DND-41 (cell line): ENCODE measurements around the gene SLC26A1.

Source experiments
- ATAC-seq: fragments of 200-7000 bp; cut with Tn5 transposase; 3 replicates; pipeline ENCODE4 v1.9.1; 2021; ENCODE audit warnings: low read depth; ENCODE audit not compliant: insufficient read depth
- DNase-seq: peaks from one replicate; pipeline ENCODE4 v3.0.0-alpha.2; 2020
- H2AFZ ChIP-seq: 2 replicates; pipeline ENCODE4 v1.6.0; 2012; ENCODE audit warnings: low read depth, low read length
- H3K27ac ChIP-seq: 2 replicates; pipeline ENCODE4 v1.5.1; 2012; ENCODE audit warnings: low read length, inconsistent platforms
- H3K27me3 ChIP-seq: fragments of 200-600 bp; sonication (generic); 2 replicates; pipeline ENCODE4 v1.6.0; 2012; ENCODE audit warnings: low read length, mild to moderate bottlenecking, inconsistent platforms; ENCODE audit not compliant: insufficient read depth, poor library complexity
- H3K36me3 ChIP-seq: 2 replicates; pipeline ENCODE4 v1.5.1; 2012; ENCODE audit warnings: low read length, inconsistent platforms; ENCODE audit not compliant: insufficient read depth
- H3K4me1 ChIP-seq: 2 replicates; pipeline ENCODE4 v1.5.1; 2012; ENCODE audit warnings: mild to moderate bottlenecking, low read length; ENCODE audit not compliant: insufficient read depth
- H3K4me2 ChIP-seq: 2 replicates; pipeline ENCODE4 v1.6.0; 2012; ENCODE audit warnings: mild to moderate bottlenecking, moderate library complexity, low read length, inconsistent platforms; ENCODE audit not compliant: insufficient read depth
- H3K4me3 ChIP-seq, 2 experiments: fragments of 200-600 bp in 1 of 2; shearing (Covaris generic) in 1 of 2; 2 replicates each; pipeline ENCODE4 v1.5.1; 2012 to 2016; ENCODE audit warnings: inconsistent platforms in 2 of 2, low read length in 2 of 2, mild to moderate bottlenecking in 2 of 2, low read depth in 1 of 2, moderate library complexity in 1 of 2
- H3K79me2 ChIP-seq: 2 replicates; pipeline ENCODE4 v1.6.0; 2012; ENCODE audit warnings: low read length, inconsistent platforms; ENCODE audit not compliant: insufficient read depth
- H3K9ac ChIP-seq: 2 replicates; pipeline ENCODE4 v1.6.0; 2012; ENCODE audit warnings: low read depth, mild to moderate bottlenecking, inconsistent platforms, low read length, moderate library complexity
- H3K9me3 ChIP-seq: 2 replicates; pipeline ENCODE4 v1.5.1; 2012; ENCODE audit warnings: low read length, moderate library complexity, mild to moderate bottlenecking, inconsistent platforms; ENCODE audit not compliant: insufficient read depth, severe bottlenecking
- H4K20me1 ChIP-seq: 2 replicates; pipeline ENCODE4 v1.6.0; 2012; ENCODE audit warnings: low read length; ENCODE audit not compliant: insufficient read depth
- CTCF ChIP-seq: IDR thresholded peaks from 2 replicates; pipeline ENCODE4 v1.5.1; 2012; ENCODE audit warnings: borderline replicate concordance, low read length, moderate library complexity, mild to moderate bottlenecking; ENCODE audit not compliant: poor library complexity, severe bottlenecking; ENCODE audit errors: extremely low read depth
- EZH2 ChIP-seq: IDR thresholded peaks from 3 replicates; pipeline ENCODE4 v1.6.1; 2012; ENCODE audit warnings: borderline replicate concordance, low read depth, mild to moderate bottlenecking, moderate library complexity, low read length, inconsistent platforms; ENCODE audit not compliant: severe bottlenecking

The SLC26A1 gene

DNA sequence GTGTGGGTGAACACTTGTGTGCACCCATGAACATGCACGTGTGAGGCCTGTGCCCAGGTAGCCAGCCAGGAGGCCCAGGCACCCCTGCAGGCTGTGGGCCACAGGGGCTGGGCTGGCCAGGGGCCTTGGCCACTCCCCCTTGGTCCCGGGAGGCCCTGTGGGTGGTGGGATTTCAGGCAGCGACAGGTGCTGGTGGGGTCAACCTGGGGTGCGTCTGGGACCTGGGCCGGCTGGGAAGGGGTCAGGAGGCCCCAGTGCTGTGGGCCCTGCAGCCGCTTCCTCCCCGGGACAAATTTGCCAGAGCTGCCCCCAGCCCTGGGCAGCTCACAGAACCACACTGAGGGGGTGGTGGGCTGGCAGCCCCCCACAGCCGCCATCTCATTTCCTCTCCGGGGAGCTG, 26.1 kb upstream of the SLC26A1 start:
- no peak for TF ChIP-seq EZH2
- no peak for TF ChIP-seq CTCF
- no peak overlapping the region for H3K4me3 ChIP-seq
- H3K9ac ChIP-seq = no peak overlapping the region
- no peaks in the 10 kb centered on the region for H3K9me3 ChIP-seq
- H4K20me1 ChIP-seq = peaks cover 4% of the 10 kb centered on the region; the same call in 1 of the 2 replicates
- H3K36me3 ChIP-seq = no peaks in the 10 kb centered on the region
- no peak overlapping the region for H3K27ac ChIP-seq
- H2AFZ ChIP-seq = no peak overlapping the region
- H3K27me3 ChIP-seq = no peaks in the 10 kb centered on the region
- no peaks in the 10 kb centered on the region for H3K4me1 ChIP-seq
- H3K4me2 ChIP-seq = no peak overlapping the region
- ATAC-seq = no peak
- no peaks in the 10 kb centered on the region for H3K79me2 ChIP-seq
- DNase-seq = no peak

DNA sequence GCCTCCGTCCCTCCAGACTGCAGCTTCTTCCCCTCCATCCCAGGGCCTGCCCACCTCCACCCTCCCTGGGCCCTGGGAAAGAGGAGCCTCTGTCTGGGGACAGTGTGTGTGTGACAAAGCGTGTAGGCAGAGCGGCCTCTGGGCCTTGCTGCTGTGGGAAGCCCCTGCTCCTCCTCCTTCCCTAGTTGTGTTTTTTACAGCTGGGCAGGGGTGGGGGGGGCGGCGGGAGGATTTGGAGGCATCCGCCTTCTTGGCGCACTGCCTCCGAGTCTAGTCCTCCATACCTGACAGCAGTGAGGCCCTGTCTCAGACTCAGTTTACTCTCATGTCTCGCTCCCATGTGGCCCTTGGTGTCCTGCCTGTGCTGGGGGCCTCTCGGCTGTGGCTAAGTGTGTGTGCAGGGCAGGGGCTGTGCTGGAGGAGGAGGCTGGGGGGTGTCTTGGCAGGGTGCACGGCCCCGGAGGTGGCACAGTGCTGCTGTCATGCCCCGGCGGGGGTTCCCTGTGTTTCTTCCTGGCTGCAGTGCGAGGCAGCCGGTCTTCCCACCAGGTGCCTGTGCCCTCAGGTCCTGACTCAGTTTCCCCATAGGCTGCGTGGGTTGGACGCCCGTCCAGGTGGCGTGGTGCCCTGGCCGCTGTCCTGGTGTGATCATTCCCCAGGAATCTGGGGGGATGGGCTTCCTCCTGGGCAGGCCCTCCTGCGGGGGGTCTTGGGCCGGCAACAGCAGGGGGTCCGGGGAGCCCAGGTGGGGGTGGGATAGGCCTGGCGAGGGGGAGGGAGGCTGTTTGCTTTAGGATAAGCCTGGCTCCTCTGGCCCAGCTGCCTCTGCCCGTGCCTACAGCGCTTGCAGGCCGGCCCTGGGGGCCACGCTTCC, 25.2 kb upstream of the SLC26A1 start:
- ATAC-seq = no peak
- no peak for DNase-seq
- no peak overlapping the region for H3K4me2 ChIP-seq

GRCh38 chr4:1017706-1018105, 24.5 kb upstream of the SLC26A1 start:
- Histone ChIP-seq H3K9ac (no peak overlapping the region), H3K9me3 (no peaks in the 10 kb centered on the region), H3K79me2 (no peaks in the 10 kb centered on the region), H3K27me3 (no peaks in the 10 kb centered on the region), H3K36me3 (no peaks in the 10 kb centered on the region), H3K4me1 (no peaks in the 10 kb centered on the region), H2AFZ (no peak overlapping the region), H3K4me3 (no peak overlapping the region), H3K4me2 (no peak overlapping the region), H3K27ac (no peak overlapping the region), H4K20me1 (peaks cover 4% of the 10 kb centered on the region; the same call in 1 of the 2 replicates)
- DNase-seq (no peak), ATAC-seq (no peak)
- TF ChIP-seq EZH2 = no peak
- TF ChIP-seq CTCF = no peak

More for the DNA sequence above, 25.2 kb upstream of the SLC26A1 start:
- Histone ChIP-seq H3K79me2 (no peaks in the 10 kb centered on the region), H3K4me3 (no peak overlapping the region), H3K27me3 (no peaks in the 10 kb centered on the region), H3K9ac (no peak overlapping the region), H3K9me3 (no peaks in the 10 kb centered on the region), H2AFZ (no peak overlapping the region), H3K27ac (no peak overlapping the region), H3K36me3 (no peaks in the 10 kb centered on the region), H4K20me1 (peaks cover 4% of the 10 kb centered on the region; the same call in 1 of the 2 replicates), H3K4me1 (no peaks in the 10 kb centered on the region)
- TF ChIP-seq CTCF (no peak), EZH2 (no peak)
